Measurements from ENCODE around the gene RASD1.

- TF ChIP-seq CTCF (IDR thresholded peaks at IDR 0.05), result no peak
- no peak for TF ChIP-seq POLR2AphosphoS5 (IDR thresholded peaks at IDR 0.05)
Observed at GRCh38 chr17:17506181-17506741, 10.1 kb upstream of the RASD1 start.

Data from transverse colon (tissue), 4 donors.